KMS-11 (cell line): Measurements from ENCODE around the gene PRLR.

ENCODE experiments used
- H2AFZ ChIP-seq: fragments of 200-600 bp; sonication (generic); 2 replicates; pipeline ENCODE4 v1.6.1; 2016; ENCODE audit warnings: antibody characterized with exemption, mixed run types, low read depth
- H3K27ac ChIP-seq: fragments of 200-600 bp; sonication (generic); 2 replicates; pipeline ENCODE4 v1.6.1; 2016; ENCODE audit warnings: mild to moderate bottlenecking, mixed run types
- H3K27me3 ChIP-seq: fragments of 200-600 bp; sonication (generic); 2 replicates; pipeline ENCODE4 v1.6.1; 2017; ENCODE audit warnings: mild to moderate bottlenecking, low read depth, mixed run types, moderate library complexity; ENCODE audit not compliant: insufficient read depth
- H3K36me3 ChIP-seq: fragments of 200-600 bp; sonication (generic); 2 replicates; pipeline ENCODE4 v1.6.1; 2017; ENCODE audit warnings: mild to moderate bottlenecking, mixed run types; ENCODE audit not compliant: insufficient read depth
- H3K4me1 ChIP-seq: fragments of 200-600 bp; sonication (generic); 2 replicates; pipeline ENCODE4 v1.6.1; 2016; ENCODE audit warnings: mild to moderate bottlenecking, low read depth, mixed run types; ENCODE audit not compliant: poor library complexity, severe bottlenecking
- H3K4me2 ChIP-seq: fragments of 200-600 bp; sonication (generic); 2 replicates; pipeline ENCODE4 v1.7.0; 2016; ENCODE audit warnings: mild to moderate bottlenecking, mixed run types
- H3K4me3 ChIP-seq: fragments of 200-600 bp; sonication (generic); IDR thresholded peaks from 2 replicates; pipeline ENCODE4 v1.6.1; 2017; ENCODE audit warnings: low read depth, low read length, mixed read lengths; ENCODE audit not compliant: insufficient read depth
- H3K79me2 ChIP-seq: fragments of 200-600 bp; sonication (generic); 2 replicates; pipeline ENCODE4 v1.6.1; 2016; ENCODE audit warnings: low read depth, mixed run types; ENCODE audit not compliant: insufficient read depth
- H3K9ac ChIP-seq: fragments of 200-600 bp; sonication (generic); 2 replicates; pipeline ENCODE4 v1.6.1; 2016; ENCODE audit warnings: mild to moderate bottlenecking, mixed run types
- H4K20me1 ChIP-seq: fragments of 200-600 bp; sonication (generic); 2 replicates; pipeline ENCODE4 v1.6.1; 2016; ENCODE audit warnings: mild to moderate bottlenecking, mixed run types; ENCODE audit not compliant: insufficient read depth
- CTCF ChIP-seq: fragments of 200-600 bp; sonication (generic); conservative IDR thresholded peaks from 2 replicates; pipeline ENCODE4 v1.6.1; 2017; ENCODE audit warnings: low read depth, mild to moderate bottlenecking, antibody characterized with exemption, low read length, moderate library complexity, mixed read lengths

PRLR gene

GRCh38 chr5:35201291-35201690, 29.0 kb downstream of the PRLR start:
- no peak for TF ChIP-seq CTCF
- Histone ChIP-seq H4K20me1 (no peaks in the 10 kb centered on the region), H3K36me3 (no peaks in the 10 kb centered on the region), H3K4me1 (no peaks in the 10 kb centered on the region), H3K9ac (no peak overlapping the region), H3K4me2 (no peak overlapping the region), H2AFZ (no peak overlapping the region), H3K27me3 (no peaks in the 10 kb centered on the region), H3K27ac (no peak overlapping the region), H3K4me3 (no peak overlapping the region), H3K79me2 (no peaks in the 10 kb centered on the region)

- Histone ChIP-seq H3K9ac (no peak overlapping the region), H3K27me3 (no peaks in the 10 kb centered on the region), H3K4me3 (no peak overlapping the region), H4K20me1 (no peaks in the 10 kb centered on the region), H3K4me1 (no peaks in the 10 kb centered on the region), H3K36me3 (no peaks in the 10 kb centered on the region), H3K79me2 (no peaks in the 10 kb centered on the region), H3K4me2 (no peak overlapping the region), H2AFZ (no peak overlapping the region), H3K27ac (no peak overlapping the region)
- no peak for TF ChIP-seq CTCF
Measured at GRCh38 chr5:35199886-35200285, 30.4 kb downstream of the PRLR start.

GRCh38 chr5:35198686-35199085, 31.6 kb downstream of the PRLR start:
- Histone ChIP-seq H3K4me2 (no peak overlapping the region), H3K4me3 (no peak overlapping the region), H2AFZ (no peak overlapping the region), H4K20me1 (no peaks in the 10 kb centered on the region), H3K9ac (no peak overlapping the region), H3K36me3 (no peaks in the 10 kb centered on the region), H3K27ac (no peak overlapping the region), H3K79me2 (no peaks in the 10 kb centered on the region), H3K4me1 (no peaks in the 10 kb centered on the region), H3K27me3 (no peaks in the 10 kb centered on the region)
- TF ChIP-seq CTCF: no peak

GRCh38 chr5:35198075-35198474, 32.2 kb downstream of the PRLR start:
- Histone ChIP-seq H3K27ac (no peak overlapping the region), H3K4me2 (no peak overlapping the region), H3K27me3 (no peaks in the 10 kb centered on the region), H4K20me1 (no peaks in the 10 kb centered on the region), H3K79me2 (no peaks in the 10 kb centered on the region), H3K4me1 (no peaks in the 10 kb centered on the region), H3K4me3 (no peak overlapping the region), H2AFZ (no peak overlapping the region), H3K36me3 (no peaks in the 10 kb centered on the region), H3K9ac (no peak overlapping the region)
- TF ChIP-seq CTCF: no peak

- no peak for TF ChIP-seq CTCF
- Histone ChIP-seq H3K36me3 (no peaks in the 10 kb centered on the region), H3K4me1 (no peaks in the 10 kb centered on the region), H3K4me3 (no peak overlapping the region), H3K79me2 (no peaks in the 10 kb centered on the region), H2AFZ (no peak overlapping the region), H3K4me2 (no peak overlapping the region), H3K27me3 (no peaks in the 10 kb centered on the region), H3K9ac (no peak overlapping the region), H4K20me1 (no peaks in the 10 kb centered on the region), H3K27ac (no peak overlapping the region)
Measured at GRCh38 chr5:35197351-35197750, 32.9 kb downstream of the PRLR start.
